Thyroid gland (tissue), 4 donors: ENCODE data around the gene PLPP1.

ENCODE experiments used
- CTCF ChIP-seq, 6 experiments: fragments of 200-600 bp in 3 of 6; fragments of 450-650 bp in 3 of 6; sonication (generic) in 3 of 6; IDR thresholded peaks; one replicate each; pipeline ENCODE4 v1.5.1; 2016 to 2019; ENCODE audit warnings: antibody characterized with exemption in 6 of 6, mild to moderate bottlenecking in 2 of 6, inconsistent platforms in 1 of 6, moderate library complexity in 1 of 6
- POLR2A ChIP-seq, 2 donors: fragments of 450-650 bp; IDR thresholded peaks; one replicate each; pipeline ENCODE4 v1.6.1; 2017; ENCODE audit warnings: antibody characterized with exemption in 2 of 2, mild to moderate bottlenecking in 2 of 2, moderate library complexity in 1 of 2

- TF ChIP-seq CTCF (IDR thresholded peaks at IDR 0.05) (no peak), POLR2A (IDR thresholded peaks at IDR 0.05) (peak in 1 of 2 donors; percentile 60)
Measured at GRCh38 chr5:55438998-55439397, 95.8 kb downstream of the PLPP1 start.
